Spinal cord (tissue), 10 donors: Measurements from ENCODE around the gene PAN3. TPM values are rescaled to one million over a fixed set of nuclear protein-coding genes. Genes with fewer than 3 reads are reported as not detected.

Source experiments
- DNase-seq, 6 donors: peaks; one replicate each; pipeline versions ENCODE4 v3.0.0 to v3.0.0-alpha.2; 2013 to 2015; ENCODE audit warnings: low spot score in 6 of 6, low read depth in 4 of 6
- H3K27ac ChIP-seq: one replicate; pipeline ENCODE4 v1.5.1; 2013; ENCODE audit warnings: low read depth, low read length, control low read depth
- H3K27me3 ChIP-seq: one replicate; pipeline ENCODE4 v1.6.1; 2013; ENCODE audit warnings: low read length; ENCODE audit not compliant: control insufficient read depth, insufficient read depth
- H3K36me3 ChIP-seq: one replicate; pipeline ENCODE4 v1.6.1; 2013; ENCODE audit warnings: low read length; ENCODE audit not compliant: control insufficient read depth, insufficient read depth
- H3K4me1 ChIP-seq: one replicate; pipeline ENCODE4 v1.6.1; 2013; ENCODE audit warnings: low read length; ENCODE audit not compliant: control insufficient read depth, insufficient read depth
- H3K4me3 ChIP-seq: one replicate; pipeline ENCODE4 v1.5.1; 2013; ENCODE audit warnings: low read depth, low read length, control low read depth
- H3K9me3 ChIP-seq: one replicate; pipeline ENCODE4 v1.6.1; 2013; ENCODE audit warnings: low read length; ENCODE audit not compliant: control insufficient read depth, insufficient read depth
- WGBS: methylation state at CpG from one replicate; pipeline ENCODE4 v1.1.5; 2013; ENCODE audit warnings: missing lambda C conversion rate; ENCODE audit not compliant: insufficient coverage; 5-methylcytosine and 5-hydroxymethylcytosine counted together
- polyA plus RNA-seq, 2 donors: library from polyadenylated mRNA; unstranded; fragments of 120-200 nt; gene quantifications; one replicate each; pipeline ENCODE4 v1.2.1, GENCODE V29; 2013; ENCODE audit not compliant: insufficient read length in 2 of 2
- total RNA-seq, 2 donors: library from RNA; depleted of rRNA in 1 of 2; stranded (reverse); fragments of 120-200 nt in 1 of 2; fragments of >200 nt in 1 of 2; gene quantifications; one replicate each; pipeline versions ENCODE4 v1.2.3 to v1.2.4, GENCODE V29; 2013 to 2014
- donor health status: healthy.

Gene PAN3
- total and polyA plus RNA-seq, 4 donors: 28.8 to 42.3 (median 30.6) TPM

DNA sequence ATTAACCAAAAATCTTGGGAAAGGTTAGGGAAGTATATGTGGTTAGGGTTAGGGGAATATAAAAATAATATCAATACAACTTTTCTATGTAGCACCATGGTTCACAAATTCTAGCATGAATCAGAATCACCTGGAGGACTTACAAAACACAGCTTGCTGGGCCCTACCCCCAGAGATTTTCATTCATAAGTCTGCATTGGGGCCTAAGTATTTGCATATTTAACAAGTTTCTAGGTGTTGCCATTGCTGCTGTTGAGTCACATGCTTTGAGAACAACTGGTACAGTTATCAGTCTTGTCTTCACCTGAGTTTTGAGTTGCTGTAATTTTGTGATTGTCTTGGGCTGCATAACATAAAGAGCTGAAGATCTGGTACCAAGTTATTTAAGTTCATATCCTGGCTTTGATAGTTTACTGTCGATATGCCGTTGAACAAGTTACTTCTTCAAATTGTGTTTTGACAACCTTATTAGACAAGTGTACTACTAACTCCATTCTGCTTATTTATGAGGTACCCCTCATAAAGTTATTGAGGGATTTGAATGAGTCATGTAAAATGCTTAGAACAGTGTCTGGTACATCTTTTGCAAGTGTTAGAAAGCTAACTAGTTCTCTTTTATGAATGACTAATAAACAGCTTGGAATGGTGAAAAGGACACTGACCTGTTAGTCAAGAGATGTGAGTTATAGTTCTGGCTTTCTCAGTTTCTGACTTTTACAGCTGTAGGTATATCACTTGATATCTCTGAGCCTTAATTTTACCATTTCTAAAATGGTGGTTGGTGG is 132.9 kb downstream of the PAN3 start:
- H3K4me3 ChIP-seq: no peak overlapping the region
- no peaks in the 10 kb centered on the region for H3K9me3 ChIP-seq
- WGBS: no CpG with 5 or more reads among the region's 2 CpGs
- no peak for DNase-seq
- H3K27ac ChIP-seq: no peak overlapping the region
- H3K4me1 ChIP-seq: no peaks in the 10 kb centered on the region
- H3K27me3 ChIP-seq: no peaks in the 10 kb centered on the region
- peaks cover 4% of the 10 kb centered on the region for H3K36me3 ChIP-seq

GRCh38 chr13:28273919-28274318 is 135.6 kb downstream of the PAN3 start:
- Histone ChIP-seq H3K9me3 (no peaks in the 10 kb centered on the region), H3K27ac (no peak overlapping the region), H3K4me3 (no peak overlapping the region), H3K36me3 (peaks cover 4% of the 10 kb centered on the region), H3K4me1 (no peaks in the 10 kb centered on the region), H3K27me3 (no peaks in the 10 kb centered on the region)
- peak in 1 of 6 donors; percentile 38 for DNase-seq
- 100% methylated on average over 1 of the region's 3 CpGs for WGBS

- Histone ChIP-seq H3K9me3 (no peaks in the 10 kb centered on the region), H3K4me3 (no peak overlapping the region), H3K36me3 (no peaks in the 10 kb centered on the region), H3K4me1 (no peaks in the 10 kb centered on the region), H3K27ac (no peak overlapping the region), H3K27me3 (no peaks in the 10 kb centered on the region)
- DNase-seq: no peak
- 91% methylated on average over 4 of the region's 5 CpGs for WGBS
Measured at GRCh38 chr13:28282451-28282850, 144.1 kb downstream of the PAN3 start.

DNA sequence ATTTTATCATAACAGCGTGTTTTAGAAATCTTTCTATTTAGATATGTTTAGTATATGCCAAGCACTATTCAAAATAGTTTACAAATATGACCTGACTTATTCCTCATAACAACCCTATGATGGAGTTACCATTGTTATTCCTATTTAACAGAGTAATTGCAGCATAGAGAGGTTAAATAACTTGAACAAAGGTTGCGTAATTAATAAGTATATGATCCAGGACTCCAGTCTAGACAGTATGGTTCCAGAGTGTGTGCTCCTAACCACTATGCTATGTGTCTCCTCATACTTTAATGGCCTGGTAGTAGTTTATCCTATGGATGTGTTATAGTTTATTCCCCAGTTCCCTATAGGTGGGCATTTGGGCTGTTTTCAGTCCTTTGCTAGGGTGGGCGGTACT is 145.3 kb downstream of the PAN3 start:
- H3K27ac ChIP-seq: no peak overlapping the region
- 100% methylated on average over 1 of the region's 3 CpGs for WGBS
- DNase-seq: no peak
- H3K4me3 ChIP-seq: no peak overlapping the region
- H3K9me3 ChIP-seq: no peaks in the 10 kb centered on the region
- H3K36me3 ChIP-seq: peaks cover under 1% of the 10 kb centered on the region
- H3K27me3 ChIP-seq: no peaks in the 10 kb centered on the region
- no peaks in the 10 kb centered on the region for H3K4me1 ChIP-seq

- H3K36me3 ChIP-seq: peaks cover 12% of the 10 kb centered on the region
- no peak overlapping the region for H3K4me3 ChIP-seq
- no peak for DNase-seq
- no CpG with 5 or more reads among the region's 1 CpG for WGBS
- H3K4me1 ChIP-seq: no peaks in the 10 kb centered on the region
- H3K27me3 ChIP-seq: no peaks in the 10 kb centered on the region
- H3K27ac ChIP-seq: no peak overlapping the region
- no peaks in the 10 kb centered on the region for H3K9me3 ChIP-seq
Measured at GRCh38 chr13:28286263-28286662, 147.9 kb downstream of the PAN3 start.

DNA sequence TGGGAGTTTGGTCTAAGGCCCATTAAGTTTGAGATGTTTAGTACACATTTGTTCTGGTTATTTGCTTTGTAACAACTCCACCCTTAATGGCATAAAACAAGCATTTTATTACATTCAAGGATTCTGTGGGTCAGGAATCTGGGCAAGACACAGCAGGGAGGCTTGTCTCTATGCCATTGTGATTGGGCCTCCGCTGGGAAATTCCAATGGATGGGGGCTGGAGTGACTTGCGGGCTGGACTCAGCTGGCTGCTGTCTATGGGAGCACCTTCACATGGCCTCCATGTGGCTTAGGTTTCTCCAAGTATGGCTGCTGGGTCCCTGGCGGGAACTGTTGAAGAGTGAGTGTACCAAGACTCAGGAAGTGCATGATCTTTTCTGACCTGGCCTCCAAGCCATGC is 159.0 kb downstream of the PAN3 start:
- Histone ChIP-seq H3K9me3 (no peaks in the 10 kb centered on the region), H3K4me1 (no peaks in the 10 kb centered on the region), H3K4me3 (no peak overlapping the region), H3K27ac (no peak overlapping the region), H3K36me3 (peaks cover 3% of the 10 kb centered on the region), H3K27me3 (no peaks in the 10 kb centered on the region)
- 48% methylated on average over 3 of the region's 3 CpGs for WGBS
- DNase-seq: no peak

DNA sequence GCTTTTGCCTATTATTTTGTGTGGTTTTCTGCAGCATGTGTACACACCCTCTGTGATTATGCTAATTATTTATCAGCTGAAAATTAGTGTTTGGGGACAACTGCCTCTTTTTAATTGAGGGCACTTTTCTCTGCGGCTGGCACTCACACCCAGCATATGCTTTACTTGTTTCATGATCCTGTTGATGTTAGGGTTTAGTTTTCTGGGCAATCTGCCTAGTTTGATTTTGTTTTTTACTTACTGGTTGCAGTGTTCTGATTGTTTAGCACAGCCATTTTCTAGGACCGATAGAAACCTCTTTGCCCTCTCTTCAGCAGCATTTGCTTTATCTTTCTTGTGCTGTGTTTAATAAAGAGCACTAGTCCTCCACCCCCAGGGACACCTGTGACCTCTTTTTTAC is 161.6 kb downstream of the PAN3 start:
- WGBS: no CpG with 5 or more reads among the region's 2 CpGs
- no peak overlapping the region for H3K27ac ChIP-seq
- no peaks in the 10 kb centered on the region for H3K4me1 ChIP-seq
- DNase-seq: peak in 2 of 6 donors; percentile 60 to 62
- H3K4me3 ChIP-seq: no peak overlapping the region
- H3K27me3 ChIP-seq: no peaks in the 10 kb centered on the region
- H3K9me3 ChIP-seq: no peaks in the 10 kb centered on the region
- peaks cover 3% of the 10 kb centered on the region for H3K36me3 ChIP-seq

GRCh38 chr13:28301839-28302238 is 163.5 kb downstream of the PAN3 start:
- WGBS: no CpG with 5 or more reads among the region's 4 CpGs
- no peak for DNase-seq
- H3K36me3 ChIP-seq: no peaks in the 10 kb centered on the region
- H3K9me3 ChIP-seq: no peaks in the 10 kb centered on the region
- no peaks in the 10 kb centered on the region for H3K27me3 ChIP-seq
- H3K4me3 ChIP-seq: no peak overlapping the region
- no peak overlapping the region for H3K27ac ChIP-seq
- H3K4me1 ChIP-seq: no peaks in the 10 kb centered on the region

DNA sequence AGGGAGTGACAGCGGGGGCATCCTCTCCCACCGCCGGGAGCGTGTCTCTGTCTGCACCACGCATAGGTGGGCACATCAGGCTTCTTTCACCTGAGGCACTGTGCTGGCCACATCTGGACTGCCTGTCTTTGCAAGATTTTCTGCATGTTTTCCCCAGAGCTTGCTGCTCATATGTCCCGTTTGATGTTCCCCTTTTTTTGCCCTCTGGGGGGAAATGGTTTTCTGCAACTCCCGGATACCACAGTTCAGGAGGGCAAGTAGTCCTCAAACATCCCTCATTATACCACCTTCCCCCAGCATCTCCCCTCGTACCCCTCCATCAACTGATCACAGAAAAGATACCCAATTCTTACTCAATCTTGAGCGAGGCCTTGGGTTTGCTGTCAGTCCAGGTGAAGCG is 168.0 kb downstream of the PAN3 start:
- H3K9me3 ChIP-seq: no peaks in the 10 kb centered on the region
- peaks cover 3% of the 10 kb centered on the region for H3K4me1 ChIP-seq
- no peaks in the 10 kb centered on the region for H3K36me3 ChIP-seq
- H3K27ac ChIP-seq: no peak overlapping the region
- H3K27me3 ChIP-seq: no peaks in the 10 kb centered on the region
- DNase-seq: no peak
- 92% methylated on average over 9 of the region's 10 CpGs for WGBS
- H3K4me3 ChIP-seq: no peak overlapping the region

DNA sequence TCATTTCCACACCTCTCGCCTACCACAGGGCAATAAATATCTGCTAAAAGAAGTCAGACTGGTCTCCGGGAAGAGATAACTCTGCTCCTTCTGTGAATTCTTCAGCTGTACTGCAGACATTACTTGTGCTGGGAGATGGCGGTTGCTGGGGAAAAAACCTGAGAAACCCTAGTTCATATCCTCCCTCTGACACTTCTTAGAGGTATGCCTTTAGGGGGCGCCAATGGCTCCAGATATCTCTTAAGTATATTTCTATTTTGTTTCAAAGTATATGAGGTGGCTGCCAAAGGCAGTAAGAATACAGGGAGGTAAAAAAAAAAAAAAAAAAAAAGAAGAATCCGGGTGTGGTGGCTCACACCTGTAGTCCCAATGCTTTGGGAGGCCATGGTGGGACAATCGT is 175.2 kb downstream of the PAN3 start:
- 100% methylated on average over 1 of the region's 6 CpGs for WGBS

More for the DNA sequence above, 175.2 kb downstream of the PAN3 start:
- H3K27me3 ChIP-seq: no peaks in the 10 kb centered on the region
- no peak for DNase-seq
- H3K27ac ChIP-seq: no peak overlapping the region
- H3K9me3 ChIP-seq: no peaks in the 10 kb centered on the region
- H3K4me1 ChIP-seq: peaks cover 5% of the 10 kb centered on the region
- H3K4me3 ChIP-seq: no peak overlapping the region
- no peaks in the 10 kb centered on the region for H3K36me3 ChIP-seq
